Calu3 (cell line): ENCODE results near the gene ZG16. TPM values are rescaled to one million over a fixed set of nuclear protein-coding genes. Genes with fewer than 3 reads are reported as not detected.

Experiments used
- BruUV-seq: library from RNA; stranded (reverse); fragments of 400-500 nt; replicated peaks from 2 replicates; lab custom pipeline; 2021; lab: Mats Ljungman, UMichigan
- CTCF ChIA-PET: fragments of 300-600 bp; sonication (Branson Sonifier 250); formaldehyde crosslinking; loops from one replicate; lab custom pipeline; 2022; ENCODE audit warnings: antibody characterized with exemption; lab: Charles Lee
- DNase-seq: peaks from one replicate; pipeline ENCODE4 v3.0.0; 2022
- H3K27ac Mint-ChIP-seq: one replicate; pipeline ENCODE4 v1.8.0; 2022; ENCODE audit warnings: mixed read lengths; ENCODE audit not compliant: unreplicated experiment
- H3K27me3 Mint-ChIP-seq: one replicate; pipeline ENCODE4 v1.8.0; 2022; ENCODE audit warnings: mixed read lengths; ENCODE audit not compliant: unreplicated experiment
- H3K36me3 Mint-ChIP-seq: one replicate; pipeline ENCODE4 v1.8.0; 2022; ENCODE audit warnings: mild to moderate bottlenecking, moderate library complexity, mixed read lengths; ENCODE audit not compliant: insufficient read depth, unreplicated experiment
- H3K4me1 Mint-ChIP-seq: one replicate; pipeline ENCODE4 v1.8.0; 2022; ENCODE audit warnings: mild to moderate bottlenecking, low read depth, mixed read lengths; ENCODE audit not compliant: unreplicated experiment
- H3K4me3 Mint-ChIP-seq: one replicate; pipeline ENCODE4 v1.8.0; 2022; ENCODE audit warnings: mild to moderate bottlenecking, low read depth, moderate library complexity, mixed read lengths; ENCODE audit not compliant: unreplicated experiment
- H3K9me3 Mint-ChIP-seq: one replicate; pipeline ENCODE4 v1.8.0; 2022; ENCODE audit warnings: low read depth, mixed read lengths; ENCODE audit not compliant: unreplicated experiment
- CTCF ChIP-seq: fragments of 200-600 bp; IDR thresholded peaks from one replicate; pipeline ENCODE4 v1.8.0; 2022; ENCODE audit warnings: antibody characterized with exemption; ENCODE audit not compliant: unreplicated experiment
- intact Hi-C: fragments of 100-400 bp; cut with micrococcal nuclease; formaldehyde crosslinking; loops from one replicate; pipeline ENCODE4 v1.10.0; 2022; ENCODE audit not compliant: unreplicated experiment
- total RNA-seq: library from RNA; stranded (reverse); gene quantifications from 2 replicates; pipeline ENCODE4 v1.2.3, GENCODE V29; 2022

The ZG16 gene
- total RNA-seq, 1 experiment from 2014 or later: not detected

- intact Hi-C loops: no loop called here
- H3K27ac Mint-ChIP-seq: peak overlapping the region; percentile 96
- H3K36me3 Mint-ChIP-seq: peaks cover 90% of the 10 kb centered on the region
- no peak for TF ChIP-seq CTCF
- peaks cover 3% of the 10 kb centered on the region for H3K27me3 Mint-ChIP-seq
- no peaks in the 10 kb centered on the region for H3K9me3 Mint-ChIP-seq
- H3K4me3 Mint-ChIP-seq: peak overlapping the region; percentile 72
- H3K4me1 Mint-ChIP-seq: peaks cover 34% of the 10 kb centered on the region
- no TSS peak for BruUV-seq
- peak; percentile 75 for DNase-seq
- CTCF ChIA-PET: interaction anchor here (0.9 to 2.7 kb wide), 7 partner anchors 10 to 106 kb away, joined by 3 to 35 read pairs (median 7); partner anchors contain the start of genes ASPHD1, KIF22 and PAGR1
Observed at GRCh38 chr16:29806641-29807425, 28.8 kb downstream of the ZG16 start.

DNA sequence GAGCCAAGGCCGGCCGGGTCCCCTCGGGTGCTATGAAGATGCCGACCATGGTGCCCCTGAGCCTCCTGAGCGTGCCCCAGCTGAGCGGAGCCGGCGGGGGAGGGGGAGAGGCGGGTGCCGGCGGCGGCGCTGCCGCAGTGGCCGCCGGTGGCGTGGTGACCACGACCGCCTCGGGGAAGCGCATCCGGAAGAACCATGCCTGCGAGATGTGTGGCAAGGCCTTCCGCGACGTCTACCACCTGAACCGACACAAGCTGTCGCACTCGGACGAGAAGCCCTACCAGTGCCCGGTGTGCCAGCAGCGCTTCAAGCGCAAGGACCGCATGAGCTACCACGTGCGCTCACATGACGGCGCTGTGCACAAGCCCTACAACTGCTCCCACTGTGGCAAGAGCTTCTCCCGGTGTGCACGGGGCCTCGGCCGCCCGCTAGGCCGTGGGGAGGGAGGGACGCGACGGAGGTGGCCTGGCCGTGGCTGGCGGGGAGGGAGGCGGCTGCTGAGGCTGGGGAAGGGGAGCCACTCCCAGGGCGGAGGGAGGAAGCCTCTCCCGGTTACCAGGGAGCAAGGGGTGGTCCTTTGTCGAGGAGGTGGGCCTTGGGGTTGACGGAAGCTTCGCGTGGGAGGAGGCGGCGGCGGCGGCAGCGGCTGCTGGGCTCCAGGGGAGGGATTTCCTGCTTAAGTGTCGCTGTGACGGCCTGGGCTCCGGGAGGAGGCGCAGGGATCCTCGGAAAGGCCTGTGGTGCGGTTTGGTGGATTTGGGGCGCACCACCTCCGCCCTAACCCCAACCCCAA lies 29.6 kb downstream of the ZG16 start:
- peaks cover 88% of the 10 kb centered on the region for H3K36me3 Mint-ChIP-seq
- BruUV-seq: TSS peak; percentile 58
- intact Hi-C loops: no loop called here

GRCh38 chr16:29808219-29808900 lies 30.3 kb downstream of the ZG16 start:
- CTCF ChIA-PET: interaction anchor here (0.5 to 2.7 kb wide), 8 partner anchors 8 to 135 kb away, joined by 3 to 35 read pairs (median 6); partner anchors contain the start of genes ASPHD1, KIF22 and PAGR1
- peaks cover 34% of the 10 kb centered on the region for H3K4me1 Mint-ChIP-seq
- no peak for DNase-seq
- peak overlapping the region; percentile 72 for H3K4me3 Mint-ChIP-seq
- peak overlapping the region; percentile 96 for H3K27ac Mint-ChIP-seq
- H3K27me3 Mint-ChIP-seq: peaks cover 18% of the 10 kb centered on the region
- peaks cover 82% of the 10 kb centered on the region for H3K36me3 Mint-ChIP-seq
- no TSS peak for BruUV-seq
- intact Hi-C loops: no loop called here
- no peak for TF ChIP-seq CTCF
- no peaks in the 10 kb centered on the region for H3K9me3 Mint-ChIP-seq

More for the DNA sequence above, 29.6 kb downstream of the ZG16 start:
- Mint-ChIP-seq H3K9me3 (no peaks in the 10 kb centered on the region), H3K27ac (peak overlapping the region; percentile 96), H3K4me3 (peak overlapping the region; percentile 72), H3K4me1 (peaks cover 34% of the 10 kb centered on the region), H3K27me3 (peaks cover 11% of the 10 kb centered on the region)
- CTCF ChIA-PET: interaction anchor here (0.5 to 2.7 kb wide), 9 partner anchors 9 to 107 kb away, joined by 3 to 35 read pairs (median 6); partner anchors contain the start of genes ASPHD1, KIF22 and PAGR1
- TF ChIP-seq CTCF: peak; percentile 30
- DNase-seq: peak; percentile 91
